B cell (primary cell): ENCODE results near the gene LAMTOR3. TPM values are rescaled to one million over a fixed set of nuclear protein-coding genes. Genes with fewer than 3 reads are reported as not detected.

Source experiments
- ATAC-seq: fragments of 200-7000 bp; cut with Tn5 transposase; one replicate; pipeline ENCODE4 v1.10.0; 2021; ENCODE audit warnings: low read depth, mild to moderate bottlenecking, moderate number of reproducible peaks, moderate library complexity
- CTCF ChIA-PET: fragments of 350-600 bp; sonication (Branson Sonifier 250); formaldehyde crosslinking; loops from one replicate; lab custom pipeline; 2021; ENCODE audit warnings: antibody characterized with exemption, inconsistent platforms; lab: Charles Lee
- POLR2A ChIA-PET: fragments of 350-600 bp; sonication (Branson Sonifier 250); formaldehyde crosslinking; loops from one replicate; lab custom pipeline; 2021; ENCODE audit warnings: antibody characterized with exemption; lab: Charles Lee
- DNase-seq: peaks from one replicate; pipeline ENCODE4 v3.0.0; 2013
- H2AFZ ChIP-seq: 2 replicates; pipeline ENCODE4 v1.6.1; 2012; ENCODE audit warnings: mild to moderate bottlenecking, low read depth, low read length; ENCODE audit not compliant: insufficient read depth, poor library complexity, severe bottlenecking
- H3K27ac ChIP-seq, 2 donors: 1 replicate in 1 of 2; 2 replicates in 1 of 2; pipeline ENCODE4 v1.5.1; 2012 to 2013; ENCODE audit warnings: low read length in 2 of 2, mild to moderate bottlenecking in 2 of 2, moderate library complexity in 1 of 2
- H3K27me3 ChIP-seq, 4 experiments: fragments of 200-600 bp in 1 of 4; sonication (generic) in 1 of 4; replicated peaks in 1 of 4; 1 replicate in 2 of 4; 2 replicates in 2 of 4; pipeline versions ENCODE4 v1.6.1 to v1.7.0; 2013 to 2016; ENCODE audit warnings: low read length in 3 of 4, mild to moderate bottlenecking in 2 of 4, mixed read lengths in 1 of 4, moderate library complexity in 1 of 4; ENCODE audit not compliant: insufficient read depth in 4 of 4, control insufficient read depth in 3 of 4; ENCODE audit errors: control extremely low read depth in 1 of 4
- H3K36me3 ChIP-seq, 2 experiments: replicated peaks in 1 of 2; 1 replicate in 1 of 2; 2 replicates in 1 of 2; pipeline versions ENCODE4 v1.6.1 to v1.7.1; 2013; ENCODE audit warnings: low read length in 1 of 2; ENCODE audit not compliant: insufficient read depth in 2 of 2, control insufficient read depth in 1 of 2; ENCODE audit errors: control extremely low read depth in 1 of 2, extremely low read depth in 1 of 2
- H3K4me1 ChIP-seq, 2 donors: fragments of 200-600 bp in 1 of 2; sonication (generic) in 1 of 2; 1 replicate in 1 of 2; 2 replicates in 1 of 2; pipeline versions ENCODE4 v1.5.1 to v1.6.1; 2013 to 2017; ENCODE audit warnings: low read length in 2 of 2; ENCODE audit not compliant: control insufficient read depth in 2 of 2, insufficient read depth in 2 of 2
- H3K4me2 ChIP-seq: replicated peaks from 2 replicates; pipeline ENCODE3; 2012; ENCODE audit warnings: mild to moderate bottlenecking, low read depth, low read length; ENCODE audit not compliant: poor library complexity, severe bottlenecking
- H3K4me3 ChIP-seq, 5 experiments: fragments of 200-600 bp in 1 of 5; sonication (generic) in 1 of 5; 1 replicate in 3 of 5; 2 replicates in 2 of 5; pipeline versions ENCODE4 v1.5.1 to v1.7.0; 2011 to 2016; ENCODE audit warnings: low read length in 4 of 5, mild to moderate bottlenecking in 4 of 5, low read depth in 2 of 5, control low read depth in 1 of 5, moderate library complexity in 1 of 5; ENCODE audit not compliant: insufficient read depth in 1 of 5; ENCODE audit errors: control extremely low read depth in 1 of 5, extremely low read depth in 1 of 5
- H3K79me2 ChIP-seq: fragments of 200-600 bp; sonication (generic); one replicate; pipeline ENCODE4 v1.6.0; 2016; ENCODE audit warnings: low read length; ENCODE audit not compliant: control insufficient read depth, insufficient read depth
- H3K9ac ChIP-seq: fragments of 200-600 bp; sonication (generic); 2 replicates; pipeline ENCODE4 v1.6.1; 2017; ENCODE audit warnings: mild to moderate bottlenecking, low read length, moderate library complexity
- H3K9me3 ChIP-seq, 3 donors: one replicate each; pipeline versions ENCODE4 v1.6.1 to v1.7.1; 2013; ENCODE audit warnings: low read length in 2 of 3; ENCODE audit not compliant: control insufficient read depth in 2 of 3, insufficient read depth in 1 of 3; ENCODE audit errors: control extremely low read depth in 1 of 3
- H4K20me1 ChIP-seq: 2 replicates; pipeline ENCODE4 v1.6.0; 2012; ENCODE audit warnings: mild to moderate bottlenecking, low read length; ENCODE audit not compliant: insufficient read depth, control insufficient read depth, poor library complexity, severe bottlenecking
- H3K27ac Mint-ChIP-seq: one replicate; pipeline ENCODE4 v1.8.0; 2021; ENCODE audit warnings: mixed read lengths
- H3K27me3 Mint-ChIP-seq: one replicate; pipeline ENCODE4 v1.8.0; 2021; ENCODE audit warnings: mixed read lengths
- H3K4me1 Mint-ChIP-seq: one replicate; pipeline ENCODE4 v1.8.0; 2021; ENCODE audit warnings: mixed read lengths
- H3K4me3 Mint-ChIP-seq: one replicate; pipeline ENCODE4 v1.8.0; 2021; ENCODE audit warnings: mixed read lengths
- H3K9me3 Mint-ChIP-seq: one replicate; pipeline ENCODE4 v1.8.0; 2022; ENCODE audit warnings: mixed read lengths; ENCODE audit not compliant: insufficient read depth
- EZH2 ChIP-seq: IDR thresholded peaks from 2 replicates; pipeline ENCODE4 v1.6.1; 2012; ENCODE audit warnings: borderline replicate concordance, low read depth, mild to moderate bottlenecking, moderate library complexity, low read length; ENCODE audit not compliant: insufficient read depth, poor library complexity, severe bottlenecking
- WGBS: methylation state at CpG from one replicate; pipeline ENCODE4 v1.1.5; 2013; ENCODE audit warnings: missing lambda C conversion rate; ENCODE audit not compliant: insufficient coverage; 5-methylcytosine and 5-hydroxymethylcytosine counted together
- intact Hi-C: fragments of 100-400 bp; cut with micrococcal nuclease; formaldehyde crosslinking; loops from one replicate; pipeline ENCODE4 v1.10.0; 2022
- polyA plus RNA-seq: library from polyadenylated mRNA; depleted of rRNA; stranded (reverse); fragments of >200 nt; gene quantifications from 2 replicates; pipeline ENCODE4 v1.2.3, GENCODE V29; 2012
- total RNA-seq, 2 donors: library from RNA; stranded (reverse); fragments of 120-200 nt in 1 of 2; gene quantifications; 1 replicate in 1 of 2; 2 replicates in 1 of 2; pipeline versions ENCODE4 v1.2.3 to v1.2.4, GENCODE V29; 2013 to 2022
- TF ChIP-seq, protein P1 (sequence below): fragments of 200-600 bp; IDR thresholded peaks from one replicate; pipeline ENCODE4 v1.8.0; 2022; ENCODE audit warnings: antibody characterized with exemption, mild to moderate bottlenecking

Gene LAMTOR3
- total and polyA plus RNA-seq, 2 donors (not counting 1 experiment from before 2014, with no cell fraction given): 8.0 to 18.0 TPM

DNA sequence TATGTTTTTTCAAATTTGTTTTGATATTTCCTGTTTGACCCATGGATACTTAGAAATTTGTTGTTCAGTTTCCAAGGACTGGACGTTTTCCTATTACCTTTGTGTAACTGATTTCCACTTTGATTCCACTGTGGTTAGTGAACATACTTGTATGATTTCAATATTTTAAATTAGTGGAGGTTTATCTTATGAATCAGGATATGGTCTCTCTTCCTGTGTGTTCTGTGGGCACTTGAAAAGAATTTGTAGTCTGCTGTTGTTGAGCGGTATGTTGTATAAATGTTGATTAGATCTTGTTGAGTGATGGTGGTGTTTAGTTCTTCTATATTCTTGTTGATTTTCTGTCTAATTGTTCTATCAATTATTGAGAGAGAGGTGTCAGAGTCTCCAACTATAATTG lies 21.2 kb upstream of the LAMTOR3 start:
- peaks cover 7% of the 10 kb centered on the region for H3K9me3 Mint-ChIP-seq
- POLR2A ChIA-PET: no interaction called here
- no peak overlapping the region for H3K27ac Mint-ChIP-seq
- no peaks in the 10 kb centered on the region for H4K20me1 ChIP-seq
- TF ChIP-seq, protein P1, sequence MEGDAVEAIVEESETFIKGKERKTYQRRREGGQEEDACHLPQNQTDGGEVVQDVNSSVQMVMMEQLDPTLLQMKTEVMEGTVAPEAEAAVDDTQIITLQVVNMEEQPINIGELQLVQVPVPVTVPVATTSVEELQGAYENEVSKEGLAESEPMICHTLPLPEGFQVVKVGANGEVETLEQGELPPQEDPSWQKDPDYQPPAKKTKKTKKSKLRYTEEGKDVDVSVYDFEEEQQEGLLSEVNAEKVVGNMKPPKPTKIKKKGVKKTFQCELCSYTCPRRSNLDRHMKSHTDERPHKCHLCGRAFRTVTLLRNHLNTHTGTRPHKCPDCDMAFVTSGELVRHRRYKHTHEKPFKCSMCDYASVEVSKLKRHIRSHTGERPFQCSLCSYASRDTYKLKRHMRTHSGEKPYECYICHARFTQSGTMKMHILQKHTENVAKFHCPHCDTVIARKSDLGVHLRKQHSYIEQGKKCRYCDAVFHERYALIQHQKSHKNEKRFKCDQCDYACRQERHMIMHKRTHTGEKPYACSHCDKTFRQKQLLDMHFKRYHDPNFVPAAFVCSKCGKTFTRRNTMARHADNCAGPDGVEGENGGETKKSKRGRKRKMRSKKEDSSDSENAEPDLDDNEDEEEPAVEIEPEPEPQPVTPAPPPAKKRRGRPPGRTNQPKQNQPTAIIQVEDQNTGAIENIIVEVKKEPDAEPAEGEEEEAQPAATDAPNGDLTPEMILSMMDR: no peak
- TF ChIP-seq EZH2: no peak
- DNase-seq (no peak), ATAC-seq (no peak)
- H3K4me1 Mint-ChIP-seq: no peaks in the 10 kb centered on the region
- no peaks in the 10 kb centered on the region for H3K27me3 Mint-ChIP-seq
- no CpG with 5 or more reads among the region's 2 CpGs for WGBS
- H3K4me2 ChIP-seq: no peak overlapping the region
- H3K36me3 ChIP-seq: peaks cover 4 to 31% of the 10 kb centered on the region in 2 experiments
- H3K4me3 Mint-ChIP-seq: no peak overlapping the region
- H3K9ac ChIP-seq: no peak overlapping the region
- peaks cover 7% of the 10 kb centered on the region for H3K79me2 ChIP-seq
- H3K27ac ChIP-seq: no peak overlapping the region
- no peak overlapping the region for H2AFZ ChIP-seq
- H3K9me3 ChIP-seq: peaks cover 0 to 11% (median 9%) of the 10 kb centered on the region in 3 donors
- no peaks in the 10 kb centered on the region for H3K27me3 ChIP-seq
- no peak overlapping the region for H3K4me3 ChIP-seq
- H3K4me1 ChIP-seq: no peaks in the 10 kb centered on the region
- CTCF ChIA-PET: no interaction called here
- intact Hi-C loops: no loop called here

DNA sequence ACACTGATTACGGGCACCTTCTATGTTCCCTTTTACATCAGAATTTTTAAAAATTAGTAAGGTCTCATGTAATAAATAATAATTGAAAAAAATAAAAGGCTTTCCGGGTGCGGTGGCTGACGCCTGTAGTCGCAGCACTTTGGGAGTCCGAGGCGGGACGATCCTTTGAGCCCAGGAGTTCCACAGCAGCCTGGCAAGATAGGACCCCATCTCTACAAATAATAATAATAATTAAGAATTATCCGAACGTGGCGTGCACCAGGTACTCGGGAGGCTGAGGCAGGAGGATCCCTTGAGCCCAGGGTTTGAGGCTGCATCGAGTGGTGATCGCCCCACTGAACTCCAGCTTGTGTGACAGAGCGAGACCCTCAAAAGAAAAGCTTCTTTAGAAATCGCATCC lies 771 bp upstream of the LAMTOR3 start:
- Mint-ChIP-seq H3K9me3 (no peaks in the 10 kb centered on the region), H3K27ac (peak overlapping the region; percentile 95), H3K4me1 (peaks cover 32% of the 10 kb centered on the region), H3K4me3 (peak overlapping the region; percentile 98), H3K27me3 (no peaks in the 10 kb centered on the region)
- no peaks in the 10 kb centered on the region for H3K27me3 ChIP-seq
- H3K4me2 ChIP-seq: peak overlapping the region; percentile 95
- ChIA-PET POLR2A (interaction anchor here (0.9 to 1.7 kb wide), 8 partner anchors 44 to 331 kb away, joined by 3 to 15 read pairs (median 4); partner anchors contain the start of genes DAPP1, DNAJB14, H2AZ1 and TRMT10A), CTCF (interaction anchor here (0.8 to 2.2 kb wide), 7 partner anchors 10 to 332 kb away, joined by 3 to 24 read pairs (median 8); partner anchors contain the start of genes DNAJB14, H2AZ1 and TRMT10A)
- whole genome bisulfite sequencing: 96% methylated on average over 5 of the region's 16 CpGs
- intact Hi-C loops: loop anchor here (1.0 to 5.0 kb wide), 5 partner anchors 38 to 900 kb away; partner anchors contain the start of genes DAPP1 and METAP1
- H4K20me1 ChIP-seq: no peaks in the 10 kb centered on the region
- H2AFZ ChIP-seq: peak overlapping the region; percentile 78
- DNase-seq (no peak), ATAC-seq (no peak)
- H3K4me3 ChIP-seq: peak overlapping the region in 2 of 5 experiments; percentile 48 to 60
- no peaks in the 10 kb centered on the region for H3K9me3 ChIP-seq
- peaks cover 14 to 18% of the 10 kb centered on the region in 2 donors for H3K4me1 ChIP-seq
- H3K79me2 ChIP-seq: peaks cover 31% of the 10 kb centered on the region
- TF ChIP-seq, protein P1: no peak
- TF ChIP-seq EZH2: no peak
- peak overlapping the region; percentile 64 for H3K9ac ChIP-seq
- peaks cover 3 to 9% of the 10 kb centered on the region in 2 experiments for H3K36me3 ChIP-seq
- peak overlapping the region; percentile 64 to 74 for H3K27ac ChIP-seq
